ENCODE data around the gene BEND3.

BEND3 gene

GRCh38 chr6:107045826-107046675, 69.3 kb downstream of the BEND3 start:
- Histone ChIP-seq H4K8ac (ENCODE audit: low read depth, low read length) (no peak overlapping the region), H3K23ac (ENCODE audit: low read depth, low read length, poor library complexity) (no peak overlapping the region), H3K27ac (replicated peaks; ENCODE audit: low read length) (peak overlapping the region; percentile 89), H4K91ac (ENCODE audit: low read depth, low read length, poor library complexity) (no peak overlapping the region), H3K4ac (ENCODE audit: low read length) (no peak overlapping the region), H3K4me3 (ENCODE audit: low read length in 2 of 2) (no peak overlapping the region), H2BK15ac (ENCODE audit: low read length) (no peak overlapping the region), H2BK5ac (ENCODE audit: low read length) (peak overlapping the region; percentile 19), H3K18ac (ENCODE audit: low read length) (peak overlapping the region; percentile 87), H2BK12ac (ENCODE audit: low read length) (no peak overlapping the region), H3K14ac (ENCODE audit: low read length) (no peak overlapping the region), H2BK120ac (ENCODE audit: low read depth, low read length) (no peak overlapping the region), H3K9me3 (replicated peaks in 1 of 2; ENCODE audit: control insufficient read depth in 2 of 2, insufficient read depth in 1 of 2, low read depth in 1 of 2, low read length in 2 of 2) (no peaks in the 10 kb centered on the region), H3K9ac (ENCODE audit: low read depth, low read length, poor library complexity) (no peak overlapping the region), H2AFZ (ENCODE audit: low read length) (peak overlapping the region; percentile 55), H3K4me2 (ENCODE audit: insufficient read depth, low read length, poor library complexity, severe bottlenecking) (peak overlapping the region; percentile 23), H3K79me1 (ENCODE audit: low read depth, low read length) (no peaks in the 10 kb centered on the region), H2AK5ac (ENCODE audit: low read depth, low read length) (no peak overlapping the region), H3K36me3 (replicated peaks in 1 of 2; ENCODE audit: control insufficient read depth in 2 of 2, insufficient read depth in 2 of 2, low read length in 2 of 2) (peaks cover 3 to 29% of the 10 kb centered on the region in 2 donors), H3K27me3 (ENCODE audit: control insufficient read depth in 3 of 3, insufficient read depth in 3 of 3, low read depth in 1 of 3, low read length in 3 of 3) (no peaks in the 10 kb centered on the region), H3K4me1 (ENCODE audit: control insufficient read depth in 2 of 2, insufficient read depth in 1 of 2, low read depth in 1 of 2, low read length in 2 of 2) (peaks cover 6 to 9% of the 10 kb centered on the region in 2 donors)
- WGBS, 2 donors (ENCODE audit: extremely low coverage in 2 of 2, insufficient read length in 2 of 2, insufficient replicate concordance in 1 of 2), result no CpG with 5 or more reads among the region's 11 CpGs
- DNase-seq (ENCODE audit: low spot score), result peak; percentile 70

- no peak overlapping the region for H3K9ac ChIP-seq (ENCODE audit: low read depth, low read length, poor library complexity)
- no peak overlapping the region for H2AK5ac ChIP-seq (ENCODE audit: low read depth, low read length)
- H3K27me3 ChIP-seq (ENCODE audit: control insufficient read depth in 3 of 3, insufficient read depth in 3 of 3, low read depth in 1 of 3, low read length in 3 of 3), result no peaks in the 10 kb centered on the region
- H3K18ac ChIP-seq (ENCODE audit: low read length), result no peak overlapping the region
- no peak overlapping the region for H2BK5ac ChIP-seq (ENCODE audit: low read length)
- H3K4me3 ChIP-seq (ENCODE audit: low read length in 2 of 2), result no peak overlapping the region
- peaks cover 2% of the 10 kb centered on the region for H3K79me1 ChIP-seq (ENCODE audit: low read depth, low read length)
- DNase-seq (ENCODE audit: low spot score), result no peak
- no peak overlapping the region for H3K4ac ChIP-seq (ENCODE audit: low read length)
- no peak overlapping the region for H2BK12ac ChIP-seq (ENCODE audit: low read length)
- H4K91ac ChIP-seq (ENCODE audit: low read depth, low read length, poor library complexity), result no peak overlapping the region
- H2BK120ac ChIP-seq (ENCODE audit: low read depth, low read length), result no peak overlapping the region
- H4K8ac ChIP-seq (ENCODE audit: low read depth, low read length), result no peak overlapping the region
- no peaks in the 10 kb centered on the region for H3K4me1 ChIP-seq (ENCODE audit: control insufficient read depth in 2 of 2, insufficient read depth in 1 of 2, low read depth in 1 of 2, low read length in 2 of 2)
- H3K27ac ChIP-seq (replicated peaks; ENCODE audit: low read length), result no peak overlapping the region
- no peak overlapping the region for H3K23ac ChIP-seq (ENCODE audit: low read depth, low read length, poor library complexity)
- no CpG with 5 or more reads among the region's 1 CpG for WGBS, 2 donors (ENCODE audit: extremely low coverage in 2 of 2, insufficient read length in 2 of 2, insufficient replicate concordance in 1 of 2)
- H3K9me3 ChIP-seq (replicated peaks in 1 of 2; ENCODE audit: control insufficient read depth in 2 of 2, insufficient read depth in 1 of 2, low read depth in 1 of 2, low read length in 2 of 2), result peaks cover 0 to 2% of the 10 kb centered on the region in 2 donors
- H3K4me2 ChIP-seq (ENCODE audit: insufficient read depth, low read length, poor library complexity, severe bottlenecking), result peak overlapping the region; percentile 11
- H3K14ac ChIP-seq (ENCODE audit: low read length), result no peak overlapping the region
- no peak overlapping the region for H2BK15ac ChIP-seq (ENCODE audit: low read length)
- H2AFZ ChIP-seq (ENCODE audit: low read length), result no peak overlapping the region
- H3K36me3 ChIP-seq (replicated peaks in 1 of 2; ENCODE audit: control insufficient read depth in 2 of 2, insufficient read depth in 2 of 2, low read length in 2 of 2), result peaks cover 3 to 27% of the 10 kb centered on the region in 2 donors
Observed at GRCh38 chr6:107033126-107033525, 82.2 kb downstream of the BEND3 start.

GRCh38 chr6:107032051-107032450, 83.3 kb downstream of the BEND3 start:
- H2BK120ac ChIP-seq (ENCODE audit: low read depth, low read length), result no peak overlapping the region
- no peak overlapping the region for H4K91ac ChIP-seq (ENCODE audit: low read depth, low read length, poor library complexity)
- no peak overlapping the region for H3K4ac ChIP-seq (ENCODE audit: low read length)
- H3K9me3 ChIP-seq (replicated peaks in 1 of 2; ENCODE audit: control insufficient read depth in 2 of 2, insufficient read depth in 1 of 2, low read depth in 1 of 2, low read length in 2 of 2), result peaks cover 0 to 2% of the 10 kb centered on the region in 2 donors
- no peak overlapping the region for H3K23ac ChIP-seq (ENCODE audit: low read depth, low read length, poor library complexity)
- peaks cover 2% of the 10 kb centered on the region for H3K79me1 ChIP-seq (ENCODE audit: low read depth, low read length)
- no peak overlapping the region for H2BK12ac ChIP-seq (ENCODE audit: low read length)
- no peak overlapping the region for H3K14ac ChIP-seq (ENCODE audit: low read length)
- H3K4me1 ChIP-seq (ENCODE audit: control insufficient read depth in 2 of 2, insufficient read depth in 1 of 2, low read depth in 1 of 2, low read length in 2 of 2), result no peaks in the 10 kb centered on the region
- WGBS, 2 donors (ENCODE audit: extremely low coverage in 2 of 2, insufficient read length in 2 of 2, insufficient replicate concordance in 1 of 2), result no CpG with 5 or more reads among the region's 2 CpGs
- DNase-seq (ENCODE audit: low spot score), result no peak
- H3K4me2 ChIP-seq (ENCODE audit: insufficient read depth, low read length, poor library complexity, severe bottlenecking), result no peak overlapping the region
- no peak overlapping the region for H3K18ac ChIP-seq (ENCODE audit: low read length)
- H2AFZ ChIP-seq (ENCODE audit: low read length), result no peak overlapping the region
- H3K27ac ChIP-seq (replicated peaks; ENCODE audit: low read length), result no peak overlapping the region
- H4K8ac ChIP-seq (ENCODE audit: low read depth, low read length), result no peak overlapping the region
- peaks cover 3 to 26% of the 10 kb centered on the region in 2 donors for H3K36me3 ChIP-seq (replicated peaks in 1 of 2; ENCODE audit: control insufficient read depth in 2 of 2, insufficient read depth in 2 of 2, low read length in 2 of 2)
- no peak overlapping the region for H3K4me3 ChIP-seq (ENCODE audit: low read length in 2 of 2)
- no peak overlapping the region for H2BK15ac ChIP-seq (ENCODE audit: low read length)
- no peaks in the 10 kb centered on the region for H3K27me3 ChIP-seq (ENCODE audit: control insufficient read depth in 3 of 3, insufficient read depth in 3 of 3, low read depth in 1 of 3, low read length in 3 of 3)
- no peak overlapping the region for H2BK5ac ChIP-seq (ENCODE audit: low read length)
- H2AK5ac ChIP-seq (ENCODE audit: low read depth, low read length), result no peak overlapping the region
- no peak overlapping the region for H3K9ac ChIP-seq (ENCODE audit: low read depth, low read length, poor library complexity)

- no peak overlapping the region for H4K91ac ChIP-seq (ENCODE audit: low read depth, low read length, poor library complexity)
- no peak for DNase-seq (ENCODE audit: low spot score)
- no peaks in the 10 kb centered on the region for H3K4me1 ChIP-seq (ENCODE audit: control insufficient read depth in 2 of 2, insufficient read depth in 1 of 2, low read depth in 1 of 2, low read length in 2 of 2)
- peaks cover 0 to 2% (median 0%) of the 10 kb centered on the region in 3 experiments for H3K27me3 ChIP-seq (ENCODE audit: control insufficient read depth in 3 of 3, insufficient read depth in 3 of 3, low read depth in 1 of 3, low read length in 3 of 3)
- H3K9ac ChIP-seq (ENCODE audit: low read depth, low read length, poor library complexity), result no peak overlapping the region
- H2BK15ac ChIP-seq (ENCODE audit: low read length), result no peak overlapping the region
- no peak overlapping the region for H2BK120ac ChIP-seq (ENCODE audit: low read depth, low read length)
- H3K14ac ChIP-seq (ENCODE audit: low read length), result no peak overlapping the region
- H3K4me2 ChIP-seq (ENCODE audit: insufficient read depth, low read length, poor library complexity, severe bottlenecking), result no peak overlapping the region
- H2AK5ac ChIP-seq (ENCODE audit: low read depth, low read length), result no peak overlapping the region
- H2BK12ac ChIP-seq (ENCODE audit: low read length), result no peak overlapping the region
- H3K27ac ChIP-seq (replicated peaks; ENCODE audit: low read length), result no peak overlapping the region
- no peak overlapping the region for H3K4me3 ChIP-seq (ENCODE audit: low read length in 2 of 2)
- peaks cover 3 to 26% of the 10 kb centered on the region in 2 donors for H3K36me3 ChIP-seq (replicated peaks in 1 of 2; ENCODE audit: control insufficient read depth in 2 of 2, insufficient read depth in 2 of 2, low read length in 2 of 2)
- no peak overlapping the region for H3K4ac ChIP-seq (ENCODE audit: low read length)
- WGBS, 2 donors (ENCODE audit: extremely low coverage in 2 of 2, insufficient read length in 2 of 2, insufficient replicate concordance in 1 of 2), result no CpG with 5 or more reads among the region's 5 CpGs
- H4K8ac ChIP-seq (ENCODE audit: low read depth, low read length), result no peak overlapping the region
- H3K23ac ChIP-seq (ENCODE audit: low read depth, low read length, poor library complexity), result no peak overlapping the region
- no peak overlapping the region for H2AFZ ChIP-seq (ENCODE audit: low read length)
- peaks cover 2% of the 10 kb centered on the region for H3K79me1 ChIP-seq (ENCODE audit: low read depth, low read length)
- peaks cover 0 to 2% of the 10 kb centered on the region in 2 donors for H3K9me3 ChIP-seq (replicated peaks in 1 of 2; ENCODE audit: control insufficient read depth in 2 of 2, insufficient read depth in 1 of 2, low read depth in 1 of 2, low read length in 2 of 2)
- H3K18ac ChIP-seq (ENCODE audit: low read length), result no peak overlapping the region
- H2BK5ac ChIP-seq (ENCODE audit: low read length), result no peak overlapping the region
Observed at GRCh38 chr6:107030151-107030550, 85.2 kb downstream of the BEND3 start.
